Endothelial cell of umbilical vein (primary cell): ENCODE data around the gene PXYLP1. TPM values are rescaled to one million over a fixed set of nuclear protein-coding genes. Genes with fewer than 3 reads are reported as not detected.

Experiments
- BruUV-seq: library from RNA; stranded (reverse); fragments of 400-500 nt; replicated peaks from 2 replicates; lab custom pipeline; 2021; lab: Mats Ljungman, UMichigan
- CTCF ChIA-PET: fragments of 300-600, 350-600 bp; sonication (Branson Sonifier 250); formaldehyde crosslinking; loops from one replicate; lab custom pipeline; 2021; ENCODE audit warnings: antibody characterized with exemption, inconsistent platforms; lab: Charles Lee
- POLR2A ChIA-PET: fragments of 300-600, 350-600 bp; sonication (Branson Sonifier 250); formaldehyde crosslinking; loops from one replicate; lab custom pipeline; 2021; ENCODE audit warnings: antibody characterized with exemption, inconsistent platforms; lab: Charles Lee
- DNase-seq: peaks from one replicate; pipeline ENCODE4 v3.0.0-alpha.2; 2011; ENCODE audit warnings: low read depth, low spot score
- FAIRE-seq: peaks from 2 replicates; lab custom pipeline; 2011; peaks lifted over from hg19 to GRCh38; lab: Jason Lieb, UNC
- H2AFZ ChIP-seq: 2 replicates; pipeline ENCODE4 v1.6.0; 2012; ENCODE audit warnings: low read depth, low read length, control low read depth, inconsistent platforms
- H3K27ac ChIP-seq: 2 replicates; pipeline ENCODE4 v1.5.1; 2011; ENCODE audit warnings: low read depth, mild to moderate bottlenecking, control low read depth, low read length, moderate library complexity; ENCODE audit not compliant: insufficient read depth
- H3K27me3 ChIP-seq, 2 experiments: 2 replicates each; pipeline versions ENCODE4 v1.6.0 to v1.6.1; 2011; ENCODE audit warnings: low read length in 2 of 2, mixed read lengths in 1 of 2; ENCODE audit not compliant: control insufficient read depth in 2 of 2, insufficient read depth in 2 of 2
- H3K36me3 ChIP-seq, 2 experiments: 2 replicates in 1 of 2; 3 replicates in 1 of 2; pipeline ENCODE4 v1.5.1; 2011; ENCODE audit warnings: low read length in 2 of 2, mild to moderate bottlenecking in 1 of 2, moderate library complexity in 1 of 2; ENCODE audit not compliant: control insufficient read depth in 2 of 2, insufficient read depth in 2 of 2; ENCODE audit errors: extremely low read depth in 1 of 2
- H3K4me1 ChIP-seq: 3 replicates; pipeline ENCODE4 v1.5.1; 2011; ENCODE audit warnings: mild to moderate bottlenecking, low read length; ENCODE audit not compliant: control insufficient read depth, insufficient read depth; ENCODE audit errors: extremely low read depth
- H3K4me2 ChIP-seq: 2 replicates; pipeline ENCODE4 v1.6.1; 2011; ENCODE audit warnings: low read length, control low read depth, mixed read lengths; ENCODE audit not compliant: insufficient read depth
- H3K4me3 ChIP-seq, 3 experiments: fragments of 200-600 bp in 1 of 3; sonication (generic), shearing (Covaris generic) in 1 of 3; replicated peaks in 1 of 3; 2 replicates each; pipeline ENCODE4 v1.5.1; 2011 to 2016; ENCODE audit warnings: control low read depth in 3 of 3, low read length in 3 of 3, mild to moderate bottlenecking in 2 of 3, inconsistent platforms in 1 of 3, low read depth in 1 of 3, moderate library complexity in 1 of 3; ENCODE audit not compliant: insufficient read depth in 1 of 3
- H3K79me2 ChIP-seq: 2 replicates; pipeline ENCODE4 v1.6.0; 2012; ENCODE audit warnings: low read length, inconsistent platforms; ENCODE audit not compliant: control insufficient read depth, insufficient read depth
- H3K9ac ChIP-seq: replicated peaks from 2 replicates; pipeline ENCODE3; 2011; ENCODE audit warnings: low read length, control low read depth; ENCODE audit not compliant: insufficient read depth; ENCODE audit errors: extremely low read depth
- H3K9me1 ChIP-seq: replicated peaks from 3 replicates; pipeline ENCODE4 v1.6.0; 2011; ENCODE audit warnings: mild to moderate bottlenecking, low read length; ENCODE audit not compliant: control insufficient read depth, insufficient read depth; ENCODE audit errors: extremely low read depth
- H3K9me3 ChIP-seq: replicated peaks from 2 replicates; pipeline ENCODE4 v1.5.1; 2012; ENCODE audit warnings: low read length, inconsistent platforms; ENCODE audit not compliant: control insufficient read depth, insufficient read depth
- H4K20me1 ChIP-seq: replicated peaks from 2 replicates; pipeline ENCODE3; 2011; ENCODE audit warnings: mild to moderate bottlenecking, low read length; ENCODE audit not compliant: control insufficient read depth, insufficient read depth; ENCODE audit errors: extremely low read depth
- EZH2 ChIP-seq: IDR thresholded peaks from 2 replicates; pipeline ENCODE4 v1.6.1; 2012; ENCODE audit warnings: borderline replicate concordance, low read depth, mild to moderate bottlenecking, moderate library complexity, low read length, inconsistent platforms; ENCODE audit not compliant: severe bottlenecking
- FOS ChIP-seq: IDR thresholded peaks from 2 replicates; pipeline ENCODE4 v1.6.1; 2011; ENCODE audit warnings: mild to moderate bottlenecking, low read length, moderate library complexity, borderline replicate concordance; ENCODE audit not compliant: insufficient read depth
- GATA2 ChIP-seq: IDR thresholded peaks from 2 replicates; pipeline ENCODE4 v1.7.0; 2011; ENCODE audit warnings: low read depth, mild to moderate bottlenecking, moderate library complexity, mixed read lengths, low read length; ENCODE audit not compliant: insufficient read length, insufficient read depth
- JUN ChIP-seq: IDR thresholded peaks from 2 replicates; pipeline ENCODE4 v1.6.1; 2011; ENCODE audit warnings: borderline replicate concordance, low read depth; ENCODE audit not compliant: insufficient read length, insufficient read depth
- MYC ChIP-seq: IDR thresholded peaks from one replicate; pipeline ENCODE4 v1.6.1; 2011; ENCODE audit warnings: mild to moderate bottlenecking, low read depth, low read length
- POLR2A ChIP-seq: IDR thresholded peaks from 2 replicates; pipeline ENCODE4 v1.6.1; 2012; ENCODE audit warnings: low read depth, mild to moderate bottlenecking, control low read depth, low read length
- POLR2AphosphoS5 ChIP-seq: IDR thresholded peaks from 2 replicates; pipeline ENCODE4 v1.6.1; 2012; ENCODE audit warnings: low read depth, mild to moderate bottlenecking, control low read depth, low read length, moderate library complexity; ENCODE audit not compliant: insufficient read depth
- dilution Hi-C: fragments of 300-500 bp; cut with MboI; formaldehyde crosslinking; loops from one replicate; pipeline ENCODE4 v1.15.0; 2019; ENCODE audit warnings: low sequenced_read_pairs; ENCODE audit not compliant: extremely low pct_ligation_motif_present
- intact Hi-C: fragments of 100-400 bp; cut with micrococcal nuclease; formaldehyde crosslinking; loops from one replicate; pipeline ENCODE4 v1.10.0; 2022
- polyA plus RNA-seq, 4 experiments: library from polyadenylated mRNA; depleted of rRNA in 3 of 4; stranded (reverse) in 3 of 4; unstranded in 1 of 4; fragments of >200 nt; gene quantifications; 2 replicates each; pipeline versions ENCODE4 v1.2.1 to v1.2.3, GENCODE V29; 2011 to 2012; ENCODE audit warnings: missing spikeins in 1 of 4
- total RNA-seq: library from RNA; stranded (reverse); gene quantifications from 2 replicates; pipeline ENCODE4 v1.2.3, GENCODE V29; 2021
- TF ChIP-seq, protein P1 (sequence below): IDR thresholded peaks from 2 replicates; pipeline ENCODE4 v1.6.1; 2011; ENCODE audit not compliant: insufficient read depth, insufficient read length
- TF ChIP-seq, protein P2 (sequence below), 2 donors: IDR thresholded peaks; 1 replicate in 1 of 2; 2 replicates in 1 of 2; pipeline ENCODE4 v1.5.1; 2011; ENCODE audit warnings: low read length in 2 of 2, mild to moderate bottlenecking in 2 of 2, moderate library complexity in 2 of 2, control low read depth in 1 of 2, inconsistent platforms in 1 of 2, low read depth in 1 of 2; ENCODE audit not compliant: insufficient read depth in 1 of 2; ENCODE audit errors: extremely low read depth in 1 of 2

PXYLP1 gene
- total and polyA plus RNA-seq, 2 donors (not counting 3 experiments of a cell fraction or from before 2014, with no cell fraction given), result 0.84 to 1.7 TPM

DNA sequence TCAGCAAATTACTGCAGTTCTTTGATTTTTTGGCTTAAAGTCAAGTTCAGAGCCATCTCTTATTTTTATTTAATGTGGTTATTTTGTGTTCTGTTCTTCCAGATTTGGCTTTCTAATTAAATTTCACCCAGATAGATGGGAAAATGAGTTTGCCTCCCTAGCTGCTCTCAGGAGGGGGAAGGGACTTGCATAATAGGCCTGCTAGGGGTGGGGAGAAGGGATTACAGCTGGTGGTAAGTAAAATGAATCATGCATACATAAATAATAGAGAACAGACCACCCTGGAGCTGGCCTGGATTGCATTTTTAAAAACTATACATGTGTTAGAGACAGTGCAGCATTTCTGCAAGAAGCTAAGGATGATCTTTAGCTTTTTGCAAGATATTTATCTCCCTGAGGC is 3.9 kb upstream of the PXYLP1 start:
- TF ChIP-seq MYC (no peak), EZH2 (no peak), GATA2 (no peak), POLR2AphosphoS5 (no peak), JUN (no peak), POLR2A (no peak), FOS (no peak)
- TF ChIP-seq, protein P1, sequence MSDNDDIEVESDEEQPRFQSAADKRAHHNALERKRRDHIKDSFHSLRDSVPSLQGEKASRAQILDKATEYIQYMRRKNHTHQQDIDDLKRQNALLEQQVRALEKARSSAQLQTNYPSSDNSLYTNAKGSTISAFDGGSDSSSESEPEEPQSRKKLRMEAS, result no peak
- TF ChIP-seq, protein P2, sequence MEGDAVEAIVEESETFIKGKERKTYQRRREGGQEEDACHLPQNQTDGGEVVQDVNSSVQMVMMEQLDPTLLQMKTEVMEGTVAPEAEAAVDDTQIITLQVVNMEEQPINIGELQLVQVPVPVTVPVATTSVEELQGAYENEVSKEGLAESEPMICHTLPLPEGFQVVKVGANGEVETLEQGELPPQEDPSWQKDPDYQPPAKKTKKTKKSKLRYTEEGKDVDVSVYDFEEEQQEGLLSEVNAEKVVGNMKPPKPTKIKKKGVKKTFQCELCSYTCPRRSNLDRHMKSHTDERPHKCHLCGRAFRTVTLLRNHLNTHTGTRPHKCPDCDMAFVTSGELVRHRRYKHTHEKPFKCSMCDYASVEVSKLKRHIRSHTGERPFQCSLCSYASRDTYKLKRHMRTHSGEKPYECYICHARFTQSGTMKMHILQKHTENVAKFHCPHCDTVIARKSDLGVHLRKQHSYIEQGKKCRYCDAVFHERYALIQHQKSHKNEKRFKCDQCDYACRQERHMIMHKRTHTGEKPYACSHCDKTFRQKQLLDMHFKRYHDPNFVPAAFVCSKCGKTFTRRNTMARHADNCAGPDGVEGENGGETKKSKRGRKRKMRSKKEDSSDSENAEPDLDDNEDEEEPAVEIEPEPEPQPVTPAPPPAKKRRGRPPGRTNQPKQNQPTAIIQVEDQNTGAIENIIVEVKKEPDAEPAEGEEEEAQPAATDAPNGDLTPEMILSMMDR (IDR thresholded peaks at IDR 0.05; ENCODE audit: extremely low read depth in 1 of 2, insufficient read depth in 1 of 2, low read depth in 1 of 2, low read length in 2 of 2), result no peak
- H3K79me2 ChIP-seq, result no peaks in the 10 kb centered on the region
- no peak overlapping the region for H3K9ac ChIP-seq
- DNase-seq (no peak), FAIRE-seq (no peak)
- CTCF ChIA-PET, result interaction anchor here (0.5 kb wide), 1 partner anchor 1920 kb away, joined by 3 read pairs; no protein-coding TSS in a partner anchor
- dilution Hi-C loops (no loop called here), intact Hi-C loops (no loop called here)
- H3K36me3 ChIP-seq, result no peaks in the 10 kb centered on the region
- no peak overlapping the region for H3K4me2 ChIP-seq
- POLR2A ChIA-PET, result no interaction called here
- peaks cover 8% of the 10 kb centered on the region for H3K4me1 ChIP-seq
- no peaks in the 10 kb centered on the region for H4K20me1 ChIP-seq
- no peaks in the 10 kb centered on the region for H3K9me1 ChIP-seq
- no peaks in the 10 kb centered on the region for H3K9me3 ChIP-seq
- H3K4me3 ChIP-seq, result no peak overlapping the region
- H3K27me3 ChIP-seq, result peaks cover 9 to 22% of the 10 kb centered on the region in 2 experiments
- H2AFZ ChIP-seq, result no peak overlapping the region
- no peak overlapping the region for H3K27ac ChIP-seq
- no TSS peak for BruUV-seq
